PC-3 (cell line): ENCODE measurements around the gene TMEM117.

Experiments used
- CTCF ChIP-seq: fragments of 300-600 bp; sonication (generic); conservative IDR thresholded peaks from 2 replicates; pipeline ENCODE4 v1.5.1; 2017; ENCODE audit warnings: antibody characterized with exemption, low read depth, mild to moderate bottlenecking, low read length
- EZH2 ChIP-seq: fragments of 300-600 bp; sonication (generic); IDR thresholded peaks from one replicate; pipeline ENCODE4 v1.6.1; 2017; ENCODE audit warnings: antibody characterized with exemption, mild to moderate bottlenecking, low read length; ENCODE audit not compliant: unreplicated experiment
- EZH2phosphoT487 ChIP-seq: fragments of 300-600 bp; sonication (generic); IDR thresholded peaks from 2 replicates; pipeline ENCODE4 v1.6.1; 2018; ENCODE audit warnings: mild to moderate bottlenecking, antibody characterized with exemption, low read length, borderline replicate concordance

- no peak for TF ChIP-seq CTCF
- no peak for TF ChIP-seq EZH2
- TF ChIP-seq EZH2phosphoT487, result no peak
These were observed 551.7 kb downstream of the TMEM117 start for GRCh38 chr12:44387581-44387980.
